PC-3 (cell line): Measurements from ENCODE around the gene ADCYAP1R1. TPM values are rescaled to one million over a fixed set of nuclear protein-coding genes. Genes with fewer than 3 reads are reported as not detected.

ENCODE experiments used
- ATAC-seq: fragments of 200-7000 bp; cut with Tn5 transposase; 2 replicates; pipeline ENCODE4 v1.9.1; 2020; ENCODE audit warnings: mild to moderate bottlenecking, moderate library complexity
- BruUV-seq: library from RNA; stranded (reverse); fragments of 400-500 nt; replicated peaks from 2 replicates; lab custom pipeline; 2021; lab: Mats Ljungman, UMichigan
- CTCF ChIA-PET: fragments of 300-600 bp; sonication (Branson Sonifier 250); formaldehyde crosslinking; loops from one replicate; lab custom pipeline; 2022; ENCODE audit warnings: antibody characterized with exemption; lab: Charles Lee
- POLR2A ChIA-PET: fragments of 300-600 bp; sonication (Branson Sonifier 250); formaldehyde crosslinking; loops from one replicate; lab custom pipeline; 2022; ENCODE audit warnings: antibody characterized with exemption; ENCODE audit not compliant: unreplicated experiment; lab: Charles Lee
- DNase-seq: peaks from one replicate; pipeline ENCODE4 v3.0.0-alpha.2; 2015
- H2AFZ ChIP-seq: fragments of 300-600 bp; sonication (generic); 2 replicates; pipeline ENCODE4 v1.6.0; 2016; ENCODE audit warnings: antibody characterized with exemption, low read length
- H3F3A ChIP-seq: fragments of 300-600 bp; sonication (generic); one replicate; pipeline ENCODE4 v1.6.0; 2017; ENCODE audit warnings: antibody characterized with exemption, low read length, control low read depth, mild to moderate bottlenecking; ENCODE audit not compliant: unreplicated experiment
- H3K27ac ChIP-seq: fragments of 300-600 bp; sonication (generic); 2 replicates; pipeline ENCODE4 v1.5.1; 2016; ENCODE audit warnings: mild to moderate bottlenecking, low read length
- H3K27me3 ChIP-seq: fragments of 300-600 bp; sonication (generic); 2 replicates; pipeline ENCODE4 v1.6.1; 2016; ENCODE audit warnings: low read length, mixed read lengths
- H3K36me3 ChIP-seq: fragments of 300-600 bp; sonication (generic); 2 replicates; pipeline ENCODE4 v1.6.1; 2016; ENCODE audit warnings: low read depth, mixed run types, low read length, mixed read lengths
- H3K4me1 ChIP-seq: fragments of 300-600 bp; sonication (generic); 2 replicates; pipeline ENCODE4 v1.5.1; 2016; ENCODE audit warnings: low read length; ENCODE audit not compliant: insufficient read depth
- H3K4me2 ChIP-seq: fragments of 300-600 bp; sonication (generic); 2 replicates; pipeline ENCODE4 v1.6.0; 2016; ENCODE audit warnings: low read length
- H3K4me3 ChIP-seq: fragments of 300-600 bp; sonication (generic); 2 replicates; pipeline ENCODE4 v1.5.1; 2016; ENCODE audit warnings: mild to moderate bottlenecking, low read length, mixed read lengths
- H3K79me2 ChIP-seq: fragments of 300-600 bp; sonication (generic); 2 replicates; pipeline ENCODE4 v1.6.1; 2017; ENCODE audit warnings: low read length, mixed read lengths
- H3K9ac ChIP-seq: fragments of 300-600 bp; sonication (generic); 2 replicates; pipeline ENCODE4 v1.6.0; 2016; ENCODE audit warnings: mild to moderate bottlenecking, low read length
- H3K9me2 ChIP-seq: fragments of 300-600 bp; sonication (generic); replicated peaks from 2 replicates; pipeline ENCODE4 v1.6.1; 2016; ENCODE audit warnings: mixed run types, low read length, mixed read lengths
- H3K9me3 ChIP-seq: fragments of 300-600 bp; sonication (generic); 2 replicates; pipeline ENCODE4 v1.6.1; 2016; ENCODE audit warnings: low read length, mixed read lengths
- H4K20me1 ChIP-seq: fragments of 300-600 bp; sonication (generic); 2 replicates; pipeline ENCODE4 v1.6.1; 2016; ENCODE audit warnings: low read length, mixed read lengths
- EZH2 ChIP-seq: fragments of 300-600 bp; sonication (generic); IDR thresholded peaks from one replicate; pipeline ENCODE4 v1.6.1; 2017; ENCODE audit warnings: antibody characterized with exemption, mild to moderate bottlenecking, low read length; ENCODE audit not compliant: unreplicated experiment
- EZH2phosphoT487 ChIP-seq: fragments of 300-600 bp; sonication (generic); IDR thresholded peaks from 2 replicates; pipeline ENCODE4 v1.6.1; 2018; ENCODE audit warnings: mild to moderate bottlenecking, antibody characterized with exemption, low read length, borderline replicate concordance
- intact Hi-C: fragments of 100-400 bp; cut with micrococcal nuclease; formaldehyde crosslinking; loops from 2 replicates; pipeline ENCODE4 v1.9.0; 2023
- total RNA-seq: library from RNA; depleted of rRNA; stranded (reverse); fragments of >200 nt; gene quantifications from 2 replicates; pipeline ENCODE4 v1.2.3, GENCODE V29; 2014
- TF ChIP-seq, protein P1 (sequence below): fragments of 300-600 bp; sonication (generic); conservative IDR thresholded peaks from 2 replicates; pipeline ENCODE4 v1.5.1; 2017; ENCODE audit warnings: antibody characterized with exemption, low read depth, mild to moderate bottlenecking, low read length

Gene ADCYAP1R1
- total RNA-seq, 1 experiment from 2014 or later = not detected

GRCh38 chr7:31076641-31077310, 24.7 kb downstream of the ADCYAP1R1 start:
- no peaks in the 10 kb centered on the region for H3K36me3 ChIP-seq
- TF ChIP-seq EZH2phosphoT487 (no peak), EZH2 (no peak)
- TF ChIP-seq, protein P1, sequence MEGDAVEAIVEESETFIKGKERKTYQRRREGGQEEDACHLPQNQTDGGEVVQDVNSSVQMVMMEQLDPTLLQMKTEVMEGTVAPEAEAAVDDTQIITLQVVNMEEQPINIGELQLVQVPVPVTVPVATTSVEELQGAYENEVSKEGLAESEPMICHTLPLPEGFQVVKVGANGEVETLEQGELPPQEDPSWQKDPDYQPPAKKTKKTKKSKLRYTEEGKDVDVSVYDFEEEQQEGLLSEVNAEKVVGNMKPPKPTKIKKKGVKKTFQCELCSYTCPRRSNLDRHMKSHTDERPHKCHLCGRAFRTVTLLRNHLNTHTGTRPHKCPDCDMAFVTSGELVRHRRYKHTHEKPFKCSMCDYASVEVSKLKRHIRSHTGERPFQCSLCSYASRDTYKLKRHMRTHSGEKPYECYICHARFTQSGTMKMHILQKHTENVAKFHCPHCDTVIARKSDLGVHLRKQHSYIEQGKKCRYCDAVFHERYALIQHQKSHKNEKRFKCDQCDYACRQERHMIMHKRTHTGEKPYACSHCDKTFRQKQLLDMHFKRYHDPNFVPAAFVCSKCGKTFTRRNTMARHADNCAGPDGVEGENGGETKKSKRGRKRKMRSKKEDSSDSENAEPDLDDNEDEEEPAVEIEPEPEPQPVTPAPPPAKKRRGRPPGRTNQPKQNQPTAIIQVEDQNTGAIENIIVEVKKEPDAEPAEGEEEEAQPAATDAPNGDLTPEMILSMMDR = no peak
- intact Hi-C loops = no loop called here
- no peak overlapping the region for H3K27ac ChIP-seq
- H3K9ac ChIP-seq = no peak overlapping the region
- H3K4me2 ChIP-seq = no peak overlapping the region
- no peak overlapping the region for H2AFZ ChIP-seq
- no peaks in the 10 kb centered on the region for H3K79me2 ChIP-seq
- H3K4me3 ChIP-seq = no peak overlapping the region
- no peaks in the 10 kb centered on the region for H3K4me1 ChIP-seq
- DNase-seq = no peak
- ChIA-PET CTCF (no interaction called here), POLR2A (no interaction called here)
- H4K20me1 ChIP-seq = no peaks in the 10 kb centered on the region
- no peaks in the 10 kb centered on the region for H3K9me3 ChIP-seq
- BruUV-seq = no TSS peak
- peaks cover 45% of the 10 kb centered on the region for H3K27me3 ChIP-seq
- no peak for ATAC-seq
- no peaks in the 10 kb centered on the region for H3F3A ChIP-seq
- H3K9me2 ChIP-seq = no peaks in the 10 kb centered on the region

GRCh38 chr7:31077484-31078362, 25.6 kb downstream of the ADCYAP1R1 start:
- Histone ChIP-seq H3K79me2 (no peaks in the 10 kb centered on the region), H3K9ac (no peak overlapping the region), H2AFZ (no peak overlapping the region), H3K27ac (no peak overlapping the region), H3F3A (no peaks in the 10 kb centered on the region), H4K20me1 (no peaks in the 10 kb centered on the region), H3K4me3 (no peak overlapping the region), H3K4me2 (no peak overlapping the region), H3K9me3 (no peaks in the 10 kb centered on the region), H3K27me3 (peaks cover 47% of the 10 kb centered on the region), H3K36me3 (no peaks in the 10 kb centered on the region), H3K4me1 (no peaks in the 10 kb centered on the region), H3K9me2 (no peaks in the 10 kb centered on the region)
- DNase-seq = no peak
- POLR2A ChIA-PET = no interaction called here
- intact Hi-C loops = no loop called here
- TF ChIP-seq EZH2phosphoT487 (no peak), EZH2 (no peak)
- TF ChIP-seq, protein P1 = no peak
- CTCF ChIA-PET = no interaction called here
- BruUV-seq = no TSS peak
- no peak for ATAC-seq
